Stromal cell of bone marrow (primary cell): ENCODE data around the gene MBD3.
"Not testable (repeated sequence)": the region's sequence is repeated elsewhere in the genome, so short reads cannot be mapped to it uniquely, and the experiment has no call there.

ENCODE experiments used
- DNase-seq: peaks from one replicate; pipeline ENCODE4 v3.0.0-alpha.2; 2012; ENCODE audit warnings: low read depth

The MBD3 gene

GRCh38 chr19:1538978-1539377 is 53.7 kb downstream of the MBD3 start:
- no peak for DNase-seq

GRCh38 chr19:1535699-1536098 is 57.0 kb downstream of the MBD3 start:
- DNase-seq, result not testable (repeated sequence)

GRCh38 chr19:1534972-1535371 is 57.7 kb downstream of the MBD3 start:
- no peak for DNase-seq

GRCh38 chr19:1533510-1534150 is 59.0 kb downstream of the MBD3 start:
- DNase-seq, result no peak

GRCh38 chr19:1532003-1532402 is 60.7 kb downstream of the MBD3 start:
- no peak for DNase-seq

GRCh38 chr19:1531587-1531986 is 61.1 kb downstream of the MBD3 start:
- no peak for DNase-seq

- not testable (repeated sequence) for DNase-seq
Observed at GRCh38 chr19:1530856-1531255, 61.8 kb downstream of the MBD3 start.

GRCh38 chr19:1529430-1529816 is 63.2 kb downstream of the MBD3 start:
- DNase-seq, result no peak

GRCh38 chr19:1528596-1529429 is 63.9 kb downstream of the MBD3 start:
- no peak for DNase-seq

- no peak for DNase-seq
Observed at GRCh38 chr19:1527650-1528309, 64.9 kb downstream of the MBD3 start.

GRCh38 chr19:1526979-1527649 is 65.6 kb downstream of the MBD3 start:
- DNase-seq, result no peak

- DNase-seq, result no peak
Observed at GRCh38 chr19:1526066-1526778, 66.4 kb downstream of the MBD3 start.

GRCh38 chr19:1525343-1525742 is 67.3 kb downstream of the MBD3 start:
- DNase-seq, result no peak

GRCh38 chr19:1524972-1525325 is 67.7 kb downstream of the MBD3 start:
- DNase-seq, result no peak

- no peak for DNase-seq
Observed at GRCh38 chr19:1524287-1524971, 68.2 kb downstream of the MBD3 start.
